HCT116 (cell line): ENCODE measurements around the gene MSMP. TPM values are rescaled to one million over a fixed set of nuclear protein-coding genes. Genes with fewer than 3 reads are reported as not detected.

Experiments used
- ATAC-seq: fragments of 200-7000 bp; cut with Tn5 transposase; 2 replicates; pipeline ENCODE4 v1.9.1; 2020; ENCODE audit warnings: mild to moderate bottlenecking, moderate library complexity
- BruUV-seq: library from RNA; stranded (reverse); fragments of 400-500 nt; replicated peaks from 2 replicates; lab custom pipeline; 2021; lab: Mats Ljungman, UMichigan
- CTCF ChIA-PET: fragments of 300-600 bp; sonication (Branson Sonifier 250); formaldehyde crosslinking; loops from one replicate; lab custom pipeline; 2021; ENCODE audit warnings: antibody characterized with exemption; lab: Charles Lee
- POLR2A ChIA-PET: fragments of 300-600, 350-600 bp; sonication (Branson Sonifier 250); formaldehyde crosslinking; loops from one replicate; lab custom pipeline; 2021; ENCODE audit warnings: antibody characterized with exemption; lab: Charles Lee
- RAD21 ChIA-PET, 2 experiments: fragments of 300-600 bp; sonication (Branson Sonifier 250); formaldehyde crosslinking; loops; one replicate each; lab custom pipeline; 2023; ENCODE audit warnings: low total read pairs in 2 of 2; ENCODE audit not compliant: uncharacterized antibody in 2 of 2, unreplicated experiment in 2 of 2, low non-redundant PET in 1 of 2; lab: Charles Lee
- DNase-seq: peaks from one replicate; pipeline ENCODE4 v3.0.0-alpha.2; 2010; ENCODE audit warnings: low read depth, low spot score
- H2AFZ ChIP-seq: fragments of 200-600 bp; shearing (Covaris generic), sonication (generic); 2 replicates; pipeline ENCODE4 v1.6.1; 2017; ENCODE audit warnings: low read depth, mixed run types, mixed read lengths, antibody characterized with exemption, low read length; ENCODE audit not compliant: poor library complexity, severe bottlenecking
- H3K27ac ChIP-seq: 2 replicates; pipeline ENCODE4 v1.5.1; 2012; ENCODE audit warnings: low read depth, low read length
- H3K27me3 ChIP-seq: fragments of 200-600 bp; sonication (generic); 2 replicates; pipeline ENCODE4 v1.6.1; 2016; ENCODE audit warnings: mixed run types, low read length, mixed read lengths; ENCODE audit not compliant: insufficient read depth
- H3K36me3 ChIP-seq, 2 experiments: fragments of 200-500 bp in 1 of 2; fragments of 200-600 bp in 1 of 2; sonication (Bioruptor generic) in 1 of 2; sonication (generic) in 1 of 2; 2 replicates each; pipeline versions ENCODE4 v1.5.1 to v1.6.1; 2014 to 2016; ENCODE audit warnings: low read length in 2 of 2, inconsistent platforms in 1 of 2, mixed read lengths in 1 of 2, mixed run types in 1 of 2; ENCODE audit not compliant: insufficient read depth in 2 of 2, control insufficient read depth in 1 of 2
- H3K4me1 ChIP-seq, 2 experiments: fragments of 200-600 bp in 1 of 2; sonication (generic) in 1 of 2; 2 replicates each; pipeline versions ENCODE4 v1.5.1 to v1.6.1; 2012 to 2017; ENCODE audit warnings: low read length in 2 of 2, inconsistent platforms in 1 of 2, mild to moderate bottlenecking in 1 of 2, mixed read lengths in 1 of 2, mixed run types in 1 of 2, moderate library complexity in 1 of 2; ENCODE audit not compliant: insufficient read depth in 2 of 2, control insufficient read depth in 1 of 2
- H3K4me2 ChIP-seq: fragments of 200-600 bp; sonication (generic); 2 replicates; pipeline ENCODE4 v1.6.1; 2017; ENCODE audit warnings: mixed run types, low read length, mixed read lengths
- H3K4me3 ChIP-seq, 2 experiments: fragments of 200-600 bp in 1 of 2; sonication (generic) in 1 of 2; replicated peaks in 1 of 2; 2 replicates each; pipeline ENCODE4 v1.5.1; 2011 to 2016; ENCODE audit warnings: low read length in 2 of 2, control low read depth in 1 of 2, low read depth in 1 of 2, mild to moderate bottlenecking in 1 of 2, mixed read lengths in 1 of 2, mixed run types in 1 of 2
- H3K79me2 ChIP-seq: fragments of 200-600 bp; sonication (generic); 2 replicates; pipeline ENCODE4 v1.6.1; 2017; ENCODE audit warnings: mild to moderate bottlenecking, mixed run types, low read length, moderate library complexity, mixed read lengths; ENCODE audit not compliant: insufficient read depth
- H3K9ac ChIP-seq: fragments of 200-600 bp; sonication (generic); 2 replicates; pipeline ENCODE4 v1.6.1; 2016; ENCODE audit warnings: low read length, mixed read lengths
- H3K9me2 ChIP-seq: fragments of 200-600 bp; sonication (generic), shearing (Covaris generic); 2 replicates; pipeline ENCODE4 v1.6.1; 2017; ENCODE audit warnings: mixed run types, mild to moderate bottlenecking, moderate library complexity; ENCODE audit not compliant: insufficient read depth
- H3K9me3 ChIP-seq, 2 experiments: fragments of 200-500 bp in 1 of 2; fragments of 200-600 bp in 1 of 2; sonication (Bioruptor generic) in 1 of 2; sonication (generic) in 1 of 2; 2 replicates each; pipeline ENCODE4 v1.6.1; 2014 to 2017; ENCODE audit warnings: low read length in 2 of 2, mixed read lengths in 2 of 2, inconsistent platforms in 1 of 2, low read depth in 1 of 2, mild to moderate bottlenecking in 1 of 2, mixed run types in 1 of 2, moderate library complexity in 1 of 2; ENCODE audit not compliant: control insufficient read depth in 1 of 2, insufficient read depth in 1 of 2
- H4K20me1 ChIP-seq: fragments of 200-600 bp; sonication (generic), shearing (Covaris generic); 2 replicates; pipeline ENCODE4 v1.6.1; 2017; ENCODE audit warnings: mixed run types, mild to moderate bottlenecking, moderate library complexity; ENCODE audit not compliant: insufficient read depth
- CBX3 ChIP-seq: IDR thresholded peaks from 2 replicates; pipeline ENCODE4 v1.6.1; 2012; ENCODE audit warnings: low read depth
- CEBPB ChIP-seq: IDR thresholded peaks from 2 replicates; pipeline ENCODE4 v1.6.1; 2012; ENCODE audit warnings: low read depth
- EZH2phosphoT487 ChIP-seq: fragments of 200-600 bp; IDR thresholded peaks from 2 replicates; pipeline ENCODE4 v1.6.1; 2018; ENCODE audit warnings: antibody characterized with exemption, borderline replicate concordance
- JUND ChIP-seq: IDR thresholded peaks from 2 replicates; pipeline ENCODE4 v1.6.1; 2012
- SIN3A ChIP-seq: IDR thresholded peaks from 2 replicates; pipeline ENCODE4 v1.6.1; 2012; ENCODE audit warnings: low read depth
- ZNF274 ChIP-seq: fragments of 200-500 bp; sonication (Bioruptor generic); IDR thresholded peaks from 2 replicates; pipeline ENCODE4 v1.6.1; 2014; ENCODE audit warnings: mild to moderate bottlenecking, low read depth, low read length, inconsistent platforms
- intact Hi-C: fragments of 100-400 bp; cut with micrococcal nuclease; formaldehyde crosslinking; loops from 2 replicates; pipeline ENCODE4 v1.10.0; 2022
- total RNA-seq: library from RNA; stranded (reverse); gene quantifications from one replicate; pipeline ENCODE4 v1.2.1, GENCODE V29; 2021; ENCODE audit not compliant: unreplicated experiment

Gene MSMP
- total RNA-seq, 1 experiment from 2014 or later: 1.2 TPM

DNA sequence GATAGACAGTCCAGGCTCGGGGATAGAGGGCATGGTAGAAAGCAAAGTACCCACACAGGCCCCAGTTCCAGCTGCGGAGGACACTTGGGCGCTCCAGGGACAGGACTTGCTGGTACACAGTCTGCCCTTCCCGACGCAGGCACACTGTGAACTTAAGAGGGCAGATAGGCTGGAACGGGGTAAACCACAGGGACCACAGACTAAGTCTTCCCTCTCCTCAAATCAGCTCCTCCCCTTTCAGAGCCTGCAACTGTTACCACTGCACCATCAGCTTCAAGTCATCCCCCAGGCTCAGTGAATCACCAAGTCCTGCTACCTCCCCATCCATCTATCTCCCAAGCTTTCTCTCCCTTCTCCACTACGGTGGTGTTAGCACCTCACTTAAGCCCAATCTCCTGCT is 12.3 kb downstream of the MSMP start:
- Histone ChIP-seq H3K36me3 (peaks cover 58 to 66% of the 10 kb centered on the region in 2 experiments), H3K4me1 (peaks cover 3% of the 10 kb centered on the region in 2 experiments; a peak in 3 of 4 replicates), H3K4me3 (no peak overlapping the region), H3K27ac (no peak overlapping the region), H3K27me3 (no peaks in the 10 kb centered on the region), H3K9me2 (no peaks in the 10 kb centered on the region), H3K4me2 (no peak overlapping the region), H3K79me2 (peaks cover 43% of the 10 kb centered on the region), H2AFZ (no peak overlapping the region), H3K9ac (no peak overlapping the region), H3K9me3 (no peaks in the 10 kb centered on the region), H4K20me1 (no peaks in the 10 kb centered on the region)
- ChIA-PET RAD21 (no interaction called here), POLR2A (no interaction called here), CTCF (interaction anchor here (1.0 kb wide), 1 partner anchor 9 kb away, joined by 3 read pairs; the partner anchor contains the start of gene CREB3)
- intact Hi-C loops: no loop called here
- TF ChIP-seq JUND (no peak), CEBPB (no peak)
- no peak; the same call in 1 of the 2 replicates for ATAC-seq
- DNase-seq: no peak
- BruUV-seq: no TSS peak

DNA sequence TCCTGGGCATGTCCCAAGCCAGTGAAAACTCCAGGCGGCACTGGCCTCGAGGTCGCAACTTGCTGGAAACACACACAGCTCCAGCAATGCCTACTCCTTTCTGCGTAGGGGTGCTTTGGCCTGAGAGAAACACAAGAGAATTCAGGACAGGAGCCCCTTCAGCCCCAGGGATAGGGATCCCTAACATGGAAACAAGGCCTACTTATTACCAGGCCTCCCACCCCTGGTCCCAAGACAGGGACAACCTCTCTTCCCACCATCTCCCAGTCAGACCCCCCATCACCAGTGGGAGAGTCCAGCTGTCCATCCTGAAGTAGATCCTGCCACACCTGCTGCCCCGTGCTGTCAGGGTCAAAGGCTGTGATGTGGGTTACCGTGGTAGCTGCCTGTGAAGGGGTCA is 13.8 kb downstream of the MSMP start:
- TF ChIP-seq SIN3A: no peak
- no peak for TF ChIP-seq EZH2phosphoT487
- no peak for TF ChIP-seq CBX3
- TF ChIP-seq ZNF274: no peak
- ATAC-seq (no peak), DNase-seq (no peak)
- POLR2A ChIA-PET: no interaction called here
- CTCF ChIA-PET: no interaction called here
- no peaks in the 10 kb centered on the region for H3K9me3 ChIP-seq
- no TSS peak for BruUV-seq
- peaks cover 64 to 72% of the 10 kb centered on the region in 2 experiments for H3K36me3 ChIP-seq
- no peak overlapping the region for H3K4me3 ChIP-seq
- H4K20me1 ChIP-seq: no peaks in the 10 kb centered on the region
- no peaks in the 10 kb centered on the region for H3K9me2 ChIP-seq
- H3K27me3 ChIP-seq: no peaks in the 10 kb centered on the region
- no peak overlapping the region for H3K4me2 ChIP-seq
- H3K9ac ChIP-seq: no peak overlapping the region
- H3K4me1 ChIP-seq: no peaks in the 10 kb centered on the region; a peak in 1 of 4 replicates
- RAD21 ChIA-PET: no interaction called here
- intact Hi-C loops: no loop called here
- H2AFZ ChIP-seq: no peak overlapping the region
- H3K27ac ChIP-seq: no peak overlapping the region
- H3K79me2 ChIP-seq: peaks cover 28% of the 10 kb centered on the region
